ENCODE measurements around the gene CST9. TPM values are rescaled to one million over a fixed set of nuclear protein-coding genes. Genes with fewer than 3 reads are reported as not detected.

CST9 gene
- not detected in 2 replicates for total RNA-seq (2013; cell fraction: nucleolus; rRNA removed)
- total RNA-seq (2014; rRNA removed) = not detected in 2 replicates
- total RNA-seq (2014; rRNA removed; fragmentation: Illumina TruSeq; extraction: Trizol) = not detected in 2 replicates
- not detected in 2 replicates for total RNA-seq (2021)
- polyA plus RNA-seq (2011; ENCODE audit: low read depth) = not detected
- not detected in 2 replicates for polyA plus RNA-seq (2011; rRNA removed)
- polyA plus RNA-seq (2011; cell fraction: cytosol; rRNA removed) = not detected in 2 replicates
- not detected in 2 replicates for polyA plus RNA-seq (2011; cell fraction: nucleus; rRNA removed)
- not detected in 2 replicates for polyA plus RNA-seq (2012)
- polyA plus RNA-seq (2014; fragmentation: Illumina TruSeq; extraction: Trizol) = not detected in 2 replicates
- not detected for polyA plus RNA-seq (2014; fragmentation: Nextera tagmentation; extraction: Ambion mirVana)
- polyA plus RNA-seq (2014; rRNA removed) = not detected in 2 replicates
- polyA plus RNA-seq (2016; fragmentation: Nextera tagmentation; extraction: Ambion mirVana) = not detected
- not detected in 2 replicates for polyA minus RNA-seq (2011; rRNA and poly(A)+ RNA removed)
- not detected in 2 replicates for polyA minus RNA-seq (2011; cell fraction: cytosol; rRNA and poly(A)+ RNA removed)
- polyA minus RNA-seq (2011; cell fraction: nucleus; rRNA and poly(A)+ RNA removed) = not detected in 2 replicates
- not detected for Bru-seq, nascent RNA
- BruChase-seq, experiment 1, labeled RNA remaining after a 6-hour chase = percentile 16 among the genes with signal in this experiment
- BruChase-seq, experiment 2, labeled RNA remaining after a 2-hour chase = not detected
- long read RNA-seq, experiment 1 = 0 reads
- long read RNA-seq, experiment 2 = 0 reads

- no peak for DNase-seq (ENCODE audit: low read depth, low spot score)
- TF ChIP-seq SUPT20H (IDR thresholded peaks at IDR 0.05; ENCODE audit: borderline replicate concordance, control insufficient read depth, low read depth, low read length) (no peak), ATF3 (IDR thresholded peaks at IDR 0.05; ENCODE audit: borderline replicate concordance, extremely low read depth, low read depth, low read length) (no peak), MXI1 (IDR thresholded peaks at IDR 0.05; ENCODE audit: low read depth, low read length) (no peak), CBX3 (IDR thresholded peaks at IDR 0.05; ENCODE audit: borderline replicate concordance, low read depth) (no peak), POLR2AphosphoS2 (IDR thresholded peaks at IDR 0.05; ENCODE audit: low read depth, low read length) (no peak), SMAD5 (IDR thresholded peaks at IDR 0.05; ENCODE audit: low read depth) (no peak), BRCA1 (IDR thresholded peaks at IDR 0.05; ENCODE audit: low read depth, low read length) (no peak), RELB (IDR thresholded peaks at IDR 0.05; ENCODE audit: low read depth) (no peak), JUND (IDR thresholded peaks at IDR 0.05; ENCODE audit: low read depth, low read length) (no peak), PBX3 (IDR thresholded peaks at IDR 0.05; ENCODE audit: insufficient replicate concordance, low read depth, low read length) (no peak), ESRRA (IDR thresholded peaks at IDR 0.05; ENCODE audit: low read length) (no peak), EP300 (IDR thresholded peaks at IDR 0.05; ENCODE audit: borderline replicate concordance in 1 of 2, control insufficient read depth in 1 of 2, low read depth in 2 of 2, low read length in 2 of 2) (no peak), USF1 (IDR thresholded peaks at IDR 0.05; ENCODE audit: borderline replicate concordance, extremely low read length, insufficient read depth, low read depth, low read length) (no peak)
- in situ Hi-C loops (cut with MboI) (loop anchor here (5.0 kb wide), 1 partner anchor 169 kb away; the partner anchor contains the start of gene CSTL1), intact Hi-C loops (cut with micrococcal nuclease; ENCODE audit: unreplicated experiment) (loop anchor here (1.0 to 10.0 kb wide), 2 partner anchors 165 to 911 kb away; no protein-coding TSS in a partner anchor)
- no peaks in the 10 kb centered on the region for H3K9me3 ChIP-seq (replicated peaks; ENCODE audit: control insufficient read depth, insufficient read depth, low read length)
- H3K4me2 ChIP-seq (ENCODE audit: control insufficient read depth, insufficient read depth) = no peak within 1 kb of the TSS; the same call in 1 of the 2 replicates
- H3K36me3 ChIP-seq (ENCODE audit: control insufficient read depth in 2 of 2, insufficient read depth in 2 of 2, low read length in 1 of 2) = no peaks in the 10 kb centered on the region
- WGBS (ENCODE audit: insufficient coverage, insufficient replicate concordance, low lambda C conversion rate, missing lambda C conversion rate) = 29% methylated on average over 16 of the region's 16 CpGs
- H3K9ac ChIP-seq (ENCODE audit: control insufficient read depth, insufficient read depth, low read length) = no peak within 1 kb of the TSS
- H3K79me2 ChIP-seq (ENCODE audit: control insufficient read depth, insufficient read depth, low read length) = no peaks in the 10 kb centered on the region
- no peaks in the 10 kb centered on the region for H3K4me1 ChIP-seq (ENCODE audit: control insufficient read depth, insufficient read depth, low read length)
- H3K27me3 ChIP-seq (replicated peaks in 1 of 2; ENCODE audit: control insufficient read depth in 2 of 2, insufficient read depth in 2 of 2, low read length in 1 of 2) = no peaks in the 10 kb centered on the region
- FAIRE-seq = no peak
- BruUV-seq (replicated peaks) = no TSS peak
- CTCF ChIA-PET = interaction anchor here (0.8 to 4.1 kb wide), 11 partner anchors 8 to 914 kb away, joined by 3 to 44 read pairs (median 4); partner anchors contain the start of genes CSTL1 and NXT1
- POLR2A ChIA-PET = no interaction called here
- no peak for ATAC-seq
- SMC1A ChIA-PET (ENCODE audit: uncharacterized antibody, unreplicated experiment) = interaction anchor here (1.1 to 1.4 kb wide), 3 partner anchors 162 to 256 kb away, joined by 3 to 6 read pairs (median 5); partner anchors contain the start of gene NXT1
- no peak within 1 kb of the TSS for H3K27ac ChIP-seq (ENCODE audit: control insufficient read depth, insufficient read depth)
- H3K4me3 ChIP-seq = no peak within 1 kb of the TSS
- peak within 1 kb of the TSS; percentile 28; the same call in 1 of the 2 replicates for H2AFZ ChIP-seq (ENCODE audit: control insufficient read depth, low read depth, low read length)
- RAD21 ChIA-PET (ENCODE audit: unreplicated experiment) = interaction anchor here (1.5 to 2.3 kb wide), 2 partner anchors 164 kb away, joined by 3 to 11 read pairs; no protein-coding TSS in a partner anchor
- no peaks in the 10 kb centered on the region for H4K20me1 ChIP-seq (ENCODE audit: control insufficient read depth, insufficient read depth)
Measured at GRCh38 chr20:23605867-23606651, at the start of gene CST9. TSS of gene CST9 (minus strand) at chr20:23605917. CDS start at chr20:23605864, 53 bp downstream.
